Measurements from ENCODE around the gene C11orf68.

The C11orf68 gene

GRCh38 chr11:65871811-65872548 is 46.9 kb downstream of the C11orf68 start:
- TF ChIP-seq SIN3A (IDR thresholded peaks at IDR 0.05; ENCODE audit: borderline replicate concordance, insufficient read depth, low read length): no peak
- TF ChIP-seq, protein P1, sequence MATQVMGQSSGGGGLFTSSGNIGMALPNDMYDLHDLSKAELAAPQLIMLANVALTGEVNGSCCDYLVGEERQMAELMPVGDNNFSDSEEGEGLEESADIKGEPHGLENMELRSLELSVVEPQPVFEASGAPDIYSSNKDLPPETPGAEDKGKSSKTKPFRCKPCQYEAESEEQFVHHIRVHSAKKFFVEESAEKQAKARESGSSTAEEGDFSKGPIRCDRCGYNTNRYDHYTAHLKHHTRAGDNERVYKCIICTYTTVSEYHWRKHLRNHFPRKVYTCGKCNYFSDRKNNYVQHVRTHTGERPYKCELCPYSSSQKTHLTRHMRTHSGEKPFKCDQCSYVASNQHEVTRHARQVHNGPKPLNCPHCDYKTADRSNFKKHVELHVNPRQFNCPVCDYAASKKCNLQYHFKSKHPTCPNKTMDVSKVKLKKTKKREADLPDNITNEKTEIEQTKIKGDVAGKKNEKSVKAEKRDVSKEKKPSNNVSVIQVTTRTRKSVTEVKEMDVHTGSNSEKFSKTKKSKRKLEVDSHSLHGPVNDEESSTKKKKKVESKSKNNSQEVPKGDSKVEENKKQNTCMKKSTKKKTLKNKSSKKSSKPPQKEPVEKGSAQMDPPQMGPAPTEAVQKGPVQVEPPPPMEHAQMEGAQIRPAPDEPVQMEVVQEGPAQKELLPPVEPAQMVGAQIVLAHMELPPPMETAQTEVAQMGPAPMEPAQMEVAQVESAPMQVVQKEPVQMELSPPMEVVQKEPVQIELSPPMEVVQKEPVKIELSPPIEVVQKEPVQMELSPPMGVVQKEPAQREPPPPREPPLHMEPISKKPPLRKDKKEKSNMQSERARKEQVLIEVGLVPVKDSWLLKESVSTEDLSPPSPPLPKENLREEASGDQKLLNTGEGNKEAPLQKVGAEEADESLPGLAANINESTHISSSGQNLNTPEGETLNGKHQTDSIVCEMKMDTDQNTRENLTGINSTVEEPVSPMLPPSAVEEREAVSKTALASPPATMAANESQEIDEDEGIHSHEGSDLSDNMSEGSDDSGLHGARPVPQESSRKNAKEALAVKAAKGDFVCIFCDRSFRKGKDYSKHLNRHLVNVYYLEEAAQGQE (IDR thresholded peaks at IDR 0.05; ENCODE audit: insufficient read depth in 1 of 2, low read depth in 2 of 2, low read length in 2 of 2): no peak
- no peak for TF ChIP-seq POLR2AphosphoS5 (IDR thresholded peaks at IDR 0.05; ENCODE audit: low read depth, low read length)
- no peak for TF ChIP-seq TAF1 (IDR thresholded peaks at IDR 0.05; ENCODE audit: borderline replicate concordance, insufficient read depth, low read length)
- TF ChIP-seq FOXP2 (optimal IDR thresholded peaks at IDR 0.05; ENCODE audit: borderline replicate concordance, extremely low read depth, extremely low read length, insufficient read depth): no peak

GRCh38 chr11:65870706-65871681 is 47.9 kb downstream of the C11orf68 start:
- TF ChIP-seq FOXP2 (optimal IDR thresholded peaks at IDR 0.05; ENCODE audit: borderline replicate concordance, extremely low read depth, extremely low read length, insufficient read depth) (no peak), POLR2AphosphoS5 (IDR thresholded peaks at IDR 0.05; ENCODE audit: low read depth, low read length) (no peak), SIN3A (IDR thresholded peaks at IDR 0.05; ENCODE audit: borderline replicate concordance, insufficient read depth, low read length) (no peak), TAF1 (IDR thresholded peaks at IDR 0.05; ENCODE audit: borderline replicate concordance, insufficient read depth, low read length) (no peak)
- TF ChIP-seq, protein P1 (IDR thresholded peaks at IDR 0.05; ENCODE audit: insufficient read depth in 1 of 2, low read depth in 2 of 2, low read length in 2 of 2): no peak

DNA sequence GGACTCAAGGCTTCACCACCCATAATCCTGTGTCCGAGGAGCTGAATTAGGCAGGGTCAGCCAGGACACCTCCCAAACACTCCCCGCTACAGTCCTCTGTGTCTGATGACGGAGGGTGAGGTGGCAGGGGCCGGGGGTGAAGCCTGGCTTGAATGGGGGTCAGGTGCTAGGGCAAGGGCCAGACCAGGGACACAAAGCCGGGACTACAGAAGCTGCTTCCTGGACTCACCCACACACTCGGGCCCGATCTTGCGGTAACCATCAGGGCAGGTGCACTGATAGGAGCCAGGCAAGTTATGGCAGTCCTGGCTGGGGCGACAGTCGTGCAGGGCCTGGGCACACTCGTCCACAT is 48.6 kb downstream of the C11orf68 start:
- TF ChIP-seq SIN3A (IDR thresholded peaks at IDR 0.05; ENCODE audit: borderline replicate concordance, insufficient read depth, low read length): no peak
- TF ChIP-seq, protein P1 (IDR thresholded peaks at IDR 0.05; ENCODE audit: insufficient read depth in 1 of 2, low read depth in 2 of 2, low read length in 2 of 2): no peak
- TF ChIP-seq POLR2AphosphoS5 (IDR thresholded peaks at IDR 0.05; ENCODE audit: low read depth, low read length): no peak
- TF ChIP-seq FOXP2 (optimal IDR thresholded peaks at IDR 0.05; ENCODE audit: borderline replicate concordance, extremely low read depth, extremely low read length, insufficient read depth): no peak
- no peak for TF ChIP-seq TAF1 (IDR thresholded peaks at IDR 0.05; ENCODE audit: borderline replicate concordance, insufficient read depth, low read length)

DNA sequence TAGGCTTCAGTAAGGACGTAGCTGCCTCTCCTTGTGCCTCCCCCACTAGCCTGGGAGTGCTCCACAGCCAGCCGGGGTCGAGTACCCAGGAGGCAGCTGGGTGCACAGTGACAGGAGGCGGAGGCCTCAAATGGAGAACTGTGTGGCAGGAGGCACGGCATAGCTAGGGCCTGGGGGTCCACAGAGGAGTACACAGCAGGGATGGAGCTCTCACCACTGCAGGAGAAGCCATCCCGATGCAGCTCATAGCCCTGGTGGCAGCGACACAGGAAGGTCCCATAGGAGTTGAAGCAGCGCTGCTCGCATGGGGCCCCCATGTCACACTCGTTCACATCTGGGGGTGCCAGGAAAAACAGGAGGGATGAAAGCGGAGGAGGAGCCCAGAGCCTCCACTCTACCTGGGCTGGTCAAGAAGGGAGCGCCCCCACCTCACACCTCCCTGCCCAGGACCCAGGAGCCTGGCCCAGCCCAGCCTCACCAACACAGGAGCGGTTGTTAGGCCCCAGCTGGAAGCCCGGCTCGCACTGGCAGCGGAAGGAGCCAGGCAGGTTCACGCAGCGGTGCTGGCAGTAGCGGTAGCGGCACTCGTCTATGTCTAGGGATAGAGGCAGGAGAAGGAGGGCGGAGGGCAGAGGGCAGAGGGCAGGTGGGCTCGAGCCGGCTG is 49.1 kb downstream of the C11orf68 start:
- TF ChIP-seq, protein P1 (IDR thresholded peaks at IDR 0.05; ENCODE audit: insufficient read depth in 1 of 2, low read depth in 2 of 2, low read length in 2 of 2): no peak
- TF ChIP-seq SIN3A (IDR thresholded peaks at IDR 0.05; ENCODE audit: borderline replicate concordance, insufficient read depth, low read length): no peak
- TF ChIP-seq TAF1 (IDR thresholded peaks at IDR 0.05; ENCODE audit: borderline replicate concordance, insufficient read depth, low read length): no peak
- no peak for TF ChIP-seq FOXP2 (optimal IDR thresholded peaks at IDR 0.05; ENCODE audit: borderline replicate concordance, extremely low read depth, extremely low read length, insufficient read depth)
- TF ChIP-seq POLR2AphosphoS5 (IDR thresholded peaks at IDR 0.05; ENCODE audit: low read depth, low read length): no peak; the same call in 1 of the 2 replicates

Measured in PFSK-1 (cell line).